ENCODE results near the gene WSB1.

Gene WSB1

GRCh38 chr17:27293898-27294688, at the start of gene WSB1 (continued):
- TF ChIP-seq ZNF132 (tag by site-specific recombination; IDR thresholded peaks at IDR 0.05; ENCODE audit: borderline replicate concordance), result no peak
- peak; percentile 55 for TF ChIP-seq ZSCAN30 (tag by site-specific recombination; IDR thresholded peaks at IDR 0.05)
- TF ChIP-seq ZNF398 (tag by site-specific recombination; IDR thresholded peaks at IDR 0.05), result 0 out of 2 replicates have a peak, but pooled peaks have one; percentile 42
- TF ChIP-seq ZNF335 (tag by site-specific recombination; conservative IDR thresholded peaks at IDR 0.05), result peak; percentile 84
- TF ChIP-seq OSR2 (tag by site-specific recombination; IDR thresholded peaks at IDR 0.05), result 0 out of 2 replicates have a peak, but pooled peaks have one; percentile 11
- no peak for TF ChIP-seq ZNF513 (tag by site-specific recombination; IDR thresholded peaks at IDR 0.05)
- TF ChIP-seq REPIN1 (tag by site-specific recombination; IDR thresholded peaks at IDR 0.05; ENCODE audit: low read depth), result peak; percentile 14; the same call in 1 of the 2 replicates
- peak; percentile 98 for TF ChIP-seq KLF10 (tag by site-specific recombination; IDR thresholded peaks at IDR 0.05)
- TF ChIP-seq GLIS1 (tag by site-specific recombination; IDR thresholded peaks at IDR 0.05), result peak; percentile 85
- no peak for TF ChIP-seq ZNF292 (tag by site-specific recombination; IDR thresholded peaks at IDR 0.05; ENCODE audit: borderline replicate concordance, low read depth)
- TF ChIP-seq, protein P1, sequence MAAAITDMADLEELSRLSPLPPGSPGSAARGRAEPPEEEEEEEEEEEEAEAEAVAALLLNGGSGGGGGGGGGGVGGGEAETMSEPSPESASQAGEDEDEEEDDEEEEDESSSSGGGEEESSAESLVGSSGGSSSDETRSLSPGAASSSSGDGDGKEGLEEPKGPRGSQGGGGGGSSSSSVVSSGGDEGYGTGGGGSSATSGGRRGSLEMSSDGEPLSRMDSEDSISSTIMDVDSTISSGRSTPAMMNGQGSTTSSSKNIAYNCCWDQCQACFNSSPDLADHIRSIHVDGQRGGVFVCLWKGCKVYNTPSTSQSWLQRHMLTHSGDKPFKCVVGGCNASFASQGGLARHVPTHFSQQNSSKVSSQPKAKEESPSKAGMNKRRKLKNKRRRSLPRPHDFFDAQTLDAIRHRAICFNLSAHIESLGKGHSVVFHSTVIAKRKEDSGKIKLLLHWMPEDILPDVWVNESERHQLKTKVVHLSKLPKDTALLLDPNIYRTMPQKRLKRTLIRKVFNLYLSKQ (tag by site-specific recombination; IDR thresholded peaks at IDR 0.05; ENCODE audit: borderline replicate concordance), result no peak
- TF ChIP-seq ZNF777 (tag by site-specific recombination; IDR thresholded peaks at IDR 0.05; ENCODE audit: borderline replicate concordance), result peak; percentile 74; the same call in 1 of the 2 replicates
- TF ChIP-seq ZBTB20 (tag by site-specific recombination; IDR thresholded peaks at IDR 0.05), result peak; percentile 85

DNA sequence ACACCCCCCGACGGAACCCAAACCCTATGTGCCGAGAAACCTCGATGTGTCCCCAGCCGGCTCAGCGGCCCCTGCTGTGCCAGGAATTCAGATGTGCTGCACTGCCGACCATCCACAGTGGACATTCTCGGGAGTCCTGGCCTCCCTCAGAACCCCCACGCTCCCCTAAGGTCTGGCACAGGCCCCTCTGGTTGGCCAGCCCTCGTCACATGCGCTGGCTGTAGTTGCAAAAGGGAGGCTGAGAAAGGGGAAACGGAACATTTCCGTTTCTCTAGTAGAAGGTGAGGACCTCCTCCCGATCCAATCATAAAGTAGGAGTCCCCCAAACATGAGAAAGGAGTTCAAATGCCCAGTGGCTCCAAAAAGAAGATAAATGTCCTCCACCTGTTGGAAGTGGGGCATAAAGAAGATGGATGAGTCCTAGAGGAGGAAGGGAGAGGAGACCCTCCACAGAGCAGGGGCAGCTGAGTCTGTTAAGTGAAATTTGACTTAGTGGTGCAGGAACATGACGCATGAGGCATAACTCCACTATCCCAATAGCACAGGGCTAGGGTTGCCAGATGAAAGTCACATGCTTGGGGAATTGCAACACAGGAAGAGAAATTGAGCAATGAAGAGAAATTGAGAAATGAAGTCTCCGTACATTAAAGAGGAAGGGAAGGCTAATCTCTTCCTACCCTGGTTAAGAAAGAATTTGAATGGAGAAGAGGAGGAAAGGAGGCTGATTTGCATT, 49.3 kb upstream of the WSB1 start:
- Histone ChIP-seq H3K27ac (ENCODE audit: extremely low read depth, low read depth, low read length) (no peak overlapping the region), H3K4me1 (ENCODE audit: control insufficient read depth, insufficient read depth, low read length) (peaks cover 7% of the 10 kb centered on the region; the same call in 1 of the 2 replicates), H3K4me3 (ENCODE audit: low read depth, low read length) (no peak overlapping the region), H3K9me3 (ENCODE audit: control insufficient read depth, insufficient read depth, low read depth, low read length) (no peaks in the 10 kb centered on the region), H3K36me3 (ENCODE audit: control insufficient read depth in 2 of 2, insufficient read depth in 1 of 2, low read length in 2 of 2) (no peaks in the 10 kb centered on the region)
- TF ChIP-seq GFI1B (tag by site-specific recombination; IDR thresholded peaks at IDR 0.05) (no peak), SCRT2 (tag by site-specific recombination; IDR thresholded peaks at IDR 0.05) (peak; percentile 52; the same call in 1 of the 2 replicates), ZNF791 (tag by site-specific recombination; IDR thresholded peaks at IDR 0.05) (no peak)
- POLR2A ChIA-PET, result interaction anchor here (1.0 to 4.4 kb wide), 3 partner anchors 50 to 108 kb away, joined by 4 to 38 read pairs (median 4); partner anchors contain the start of gene WSB1
- CTCF ChIA-PET, result interaction anchor here (0.7 to 4.8 kb wide), 20 partner anchors 15 to 410 kb away, joined by 3 to 50 read pairs (median 4); partner anchors contain the start of genes KSR1 and WSB1

All from HEK293 (cell line).